HepG2 (cell line): ENCODE data around the gene MYOF. TPM values are rescaled to one million over a fixed set of nuclear protein-coding genes. Genes with fewer than 3 reads are reported as not detected.

Experiments
- ATAC-seq: fragments of 200-7000 bp; cut with Tn5 transposase; 3 replicates; pipeline ENCODE4 v1.9.1; 2020; ENCODE audit warnings: mild to moderate bottlenecking, moderate library complexity
- BruUV-seq: library from RNA; stranded (reverse); fragments of 400-500 nt; replicated peaks from 2 replicates; lab custom pipeline; 2021; lab: Mats Ljungman, UMichigan
- CTCF ChIA-PET: fragments of 300-600 bp; formaldehyde crosslinking; extraction: SDS; loops from one replicate; lab custom pipeline; 2021; ENCODE audit warnings: low total read pairs, inconsistent platforms, low intra/inter-chr PET ratio; lab: Yijun Ruan, JAX
- POLR2A ChIA-PET: fragments of 350-600 bp; sonication (Branson Sonifier 250); formaldehyde crosslinking; loops from one replicate; lab custom pipeline; 2020; ENCODE audit warnings: antibody characterized with exemption, inconsistent platforms; lab: Yijun Ruan, JAX
- DNase-seq: peaks from one replicate; pipeline ENCODE4 v3.0.0-alpha.2; 2015; ENCODE audit warnings: low spot score
- FAIRE-seq: peaks from 3 replicates; lab custom pipeline; 2011; peaks lifted over from hg19 to GRCh38; lab: Jason Lieb, UNC
- H2AFZ ChIP-seq: one replicate; pipeline ENCODE4 v1.6.1; 2011; ENCODE audit warnings: low read length, inconsistent platforms
- H3K27ac ChIP-seq: fragments of 300-600 bp; 3 replicates; pipeline ENCODE4 v1.8.0; 2011; ENCODE audit warnings: mixed run types, mild to moderate bottlenecking, mixed read lengths, low read length, inconsistent platforms; ENCODE audit not compliant: insufficient read depth; ENCODE audit errors: extremely low read length
- H3K27me3 ChIP-seq, 2 experiments: fragments of 200-600 bp in 1 of 2; 2 replicates in 1 of 2; 3 replicates in 1 of 2; pipeline versions ENCODE4 v1.6.0 to v1.8.0; 2011; ENCODE audit warnings: low read length in 2 of 2, mild to moderate bottlenecking in 2 of 2, moderate library complexity in 2 of 2, inconsistent platforms in 1 of 2; ENCODE audit not compliant: insufficient read depth in 2 of 2, control insufficient read depth in 1 of 2
- H3K36me3 ChIP-seq, 2 experiments: fragments of 200-600 bp in 1 of 2; replicated peaks in 1 of 2; 2 replicates in 1 of 2; 3 replicates in 1 of 2; pipeline versions ENCODE4 v1.5.1 to v1.8.0; 2011; ENCODE audit warnings: low read length in 2 of 2, inconsistent platforms in 1 of 2; ENCODE audit not compliant: insufficient read depth in 2 of 2, control insufficient read depth in 1 of 2
- H3K4me1 ChIP-seq: 2 replicates; pipeline ENCODE4 v1.5.1; 2012; ENCODE audit warnings: low read length, inconsistent platforms; ENCODE audit not compliant: insufficient read depth
- H3K4me2 ChIP-seq: 2 replicates; pipeline ENCODE4 v1.6.0; 2011; ENCODE audit warnings: low read depth, low read length, inconsistent platforms
- H3K4me3 ChIP-seq, 3 experiments: fragments of 200-600 bp in 1 of 3; sonication (generic), shearing (Covaris generic) in 1 of 3; replicated peaks in 1 of 3; 2 replicates each; pipeline ENCODE4 v1.5.1; 2011 to 2016; ENCODE audit warnings: low read length in 3 of 3, inconsistent platforms in 2 of 3, low read depth in 2 of 3, mild to moderate bottlenecking in 2 of 3, control low read depth in 1 of 3, mixed read lengths in 1 of 3; ENCODE audit not compliant: insufficient read depth in 1 of 3
- H3K79me2 ChIP-seq: one replicate; pipeline ENCODE4 v1.6.1; 2011; ENCODE audit warnings: low read length, inconsistent platforms; ENCODE audit not compliant: insufficient read depth
- H3K9ac ChIP-seq: 2 replicates; pipeline ENCODE4 v1.6.0; 2011; ENCODE audit warnings: mild to moderate bottlenecking, low read depth, low read length, inconsistent platforms; ENCODE audit not compliant: insufficient read depth
- H3K9me3 ChIP-seq: 2 replicates; pipeline ENCODE4 v1.5.1; 2012; ENCODE audit warnings: mild to moderate bottlenecking, low read length
- H4K20me1 ChIP-seq: 2 replicates; pipeline ENCODE4 v1.6.0; 2011; ENCODE audit warnings: inconsistent platforms, mild to moderate bottlenecking, low read length, moderate library complexity; ENCODE audit not compliant: insufficient read depth
- AHR ChIP-seq: IDR thresholded peaks from 2 replicates; pipeline ENCODE4 v1.6.1; 2018; ENCODE audit warnings: missing genetic modification reagents, missing compliant biosample characterization
- HMG20B ChIP-seq: conservative IDR thresholded peaks from 2 replicates; pipeline ENCODE4 v1.6.1; 2016; ENCODE audit warnings: missing genetic modification reagents, missing compliant biosample characterization
- KDM5A ChIP-seq: fragments of 200-600 bp; sonication (generic); IDR thresholded peaks from 2 replicates; pipeline ENCODE4 v1.7.0; 2018; ENCODE audit warnings: antibody characterized with exemption, mild to moderate bottlenecking, low read length, borderline replicate concordance
- MTA3 ChIP-seq: sonication (generic); formaldehyde crosslinking; IDR thresholded peaks from 2 replicates; pipeline ENCODE4 v1.4.0; 2020; ENCODE audit warnings: missing genetic modification reagents
- NKX3-1 ChIP-seq: sonication (generic); formaldehyde crosslinking; IDR thresholded peaks from 2 replicates; pipeline ENCODE4 v1.5.0; 2020; ENCODE audit warnings: missing genetic modification reagents
- NPAS2 ChIP-seq: sonication (generic); formaldehyde crosslinking; IDR thresholded peaks from 2 replicates; pipeline ENCODE4 v1.8.0; 2022; ENCODE audit warnings: mild to moderate bottlenecking, missing genetic modification reagents, borderline replicate concordance
- POGZ ChIP-seq: sonication (generic); formaldehyde crosslinking; IDR thresholded peaks from 2 replicates; pipeline ENCODE4 v1.4.0; 2020; ENCODE audit warnings: mild to moderate bottlenecking, missing genetic modification reagents
- TBL1XR1 ChIP-seq: fragments of 150-350 bp; IDR thresholded peaks from 2 replicates; pipeline ENCODE4 v1.6.1; 2014; ENCODE audit warnings: borderline replicate concordance, low read length; ENCODE audit not compliant: partially characterized antibody
- ZNF530 ChIP-seq: sonication (generic); formaldehyde crosslinking; IDR thresholded peaks from 2 replicates; pipeline ENCODE4 v1.5.0; 2020; ENCODE audit warnings: low read depth, mild to moderate bottlenecking, missing genetic modification reagents
- ZNF75D ChIP-seq: sonication (generic); formaldehyde crosslinking; IDR thresholded peaks from 2 replicates; pipeline ENCODE4 v1.8.1; 2023; ENCODE audit warnings: missing genetic modification reagents, mild to moderate bottlenecking, borderline replicate concordance
- WGBS: methylation state at CpG from one replicate; pipeline ENCODE4 v1.1.6; 2017; ENCODE audit warnings: low lambda C conversion rate; 5-methylcytosine and 5-hydroxymethylcytosine counted together
- in situ Hi-C: cut with HindIII; loops from 2 replicates; pipeline ENCODE4 v1.10.0; 2017; ENCODE audit warnings: low pct_unique_long_range_greater_than_20kb; ENCODE audit not compliant: extremely low pct_ligation_motif_present
- intact Hi-C: fragments of 100-400 bp; cut with micrococcal nuclease; formaldehyde crosslinking; loops from one replicate; pipeline ENCODE4 v1.10.0; 2022; ENCODE audit not compliant: unreplicated experiment
- polyA plus RNA-seq, 8 experiments: library from polyadenylated mRNA; depleted of rRNA in 3 of 8; stranded (reverse) in 7 of 8; unstranded in 1 of 8; fragments of >200 nt; fragmentation: Illumina TruSeq in 4 of 8; extraction: Trizol in 4 of 8; gene quantifications; 2 replicates each; pipeline versions ENCODE4 v1.2.1 to v1.2.3, GENCODE V29; 2011 to 2016; ENCODE audit warnings: low read depth in 4 of 8, missing spikeins in 1 of 8, mixed read lengths in 1 of 8; ENCODE audit not compliant: insufficient read depth in 1 of 8
- total RNA-seq, 5 experiments: library from RNA; depleted of rRNA; stranded (reverse); fragments of >200 nt; fragmentation: Illumina TruSeq; extraction: Trizol; gene quantifications; 2 replicates each; pipeline ENCODE4 v1.2.3, GENCODE V29; 2016; ENCODE audit warnings: low read depth in 1 of 5
- TF ChIP-seq, protein P1 (sequence below): sonication (generic); formaldehyde crosslinking; IDR thresholded peaks from 2 replicates; pipeline ENCODE4 v1.5.0; 2020; ENCODE audit warnings: missing genetic modification reagents, mild to moderate bottlenecking, borderline replicate concordance
- TF ChIP-seq, protein P2 (sequence below): sonication (generic); formaldehyde crosslinking; IDR thresholded peaks from 2 replicates; pipeline ENCODE4 v1.5.1; 2020; ENCODE audit warnings: mild to moderate bottlenecking, moderate library complexity, missing genetic modification reagents
- TF ChIP-seq, protein P3 (sequence below): sonication (generic); formaldehyde crosslinking; IDR thresholded peaks from 2 replicates; pipeline ENCODE4 v1.8.1; 2023; ENCODE audit warnings: mild to moderate bottlenecking, missing genetic modification reagents

Gene MYOF
- total and polyA plus RNA-seq, 2 of the 13 experiments (the other 11 are each of a cell fraction or from before 2014, with no cell fraction given): 0.18 to 0.42 TPM

DNA sequence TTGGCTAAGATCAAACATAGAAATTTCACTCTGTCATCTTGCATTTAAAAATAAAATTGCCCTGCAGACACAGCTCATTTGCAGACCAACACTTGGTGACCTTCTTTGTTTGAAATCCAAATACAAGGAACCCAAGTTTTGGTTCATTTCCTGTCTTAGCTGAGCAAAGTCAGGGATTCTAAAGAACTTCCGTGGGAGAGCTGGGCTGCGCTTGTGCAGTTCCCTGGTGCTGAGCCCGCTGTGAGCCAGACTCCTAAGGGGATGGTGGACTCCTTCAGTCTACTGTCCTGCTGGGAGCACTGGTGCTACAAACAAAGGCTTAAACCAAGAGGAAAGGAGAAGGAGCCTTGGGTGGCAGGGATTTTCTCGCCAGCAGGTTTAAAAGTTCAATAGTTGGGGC, 60.0 kb downstream of the MYOF start:
- BruUV-seq: no TSS peak
- H3K4me1 ChIP-seq: peaks cover 14% of the 10 kb centered on the region

More for the DNA sequence above, 60.0 kb downstream of the MYOF start:
- no peaks in the 10 kb centered on the region for H4K20me1 ChIP-seq
- ATAC-seq (no peak), FAIRE-seq (no peak)
- in situ Hi-C loops: no loop called here
- no peaks in the 10 kb centered on the region for H3K27me3 ChIP-seq
- H3K4me3 ChIP-seq: 0 out of 6 replicates have a peak overlapping the region, but pooled peaks of 1 of the 3 experiments have one; percentile 16
- no peak overlapping the region for H3K27ac ChIP-seq
- H3K9me3 ChIP-seq: no peaks in the 10 kb centered on the region
- TF ChIP-seq NPAS2 (CRISPR knock-in tag) (no peak), ZNF75D (no peak), KDM5A (no peak), NKX3-1 (CRISPR knock-in tag) (no peak), HMG20B (CRISPR knock-in tag) (no peak), ZNF530 (CRISPR knock-in tag) (no peak), TBL1XR1 (no peak), POGZ (CRISPR knock-in tag) (no peak), AHR (CRISPR knock-in tag) (no peak), MTA3 (no peak)
- TF ChIP-seq, protein P1, sequence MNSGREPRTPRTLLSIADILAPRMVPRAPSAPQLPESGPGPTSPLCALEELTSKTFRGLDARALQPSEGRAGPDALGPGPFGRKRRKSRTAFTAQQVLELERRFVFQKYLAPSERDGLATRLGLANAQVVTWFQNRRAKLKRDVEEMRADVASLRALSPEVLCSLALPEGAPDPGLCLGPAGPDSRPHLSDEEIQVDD (CRISPR knock-in tag): no peak
- TF ChIP-seq, protein P2, sequence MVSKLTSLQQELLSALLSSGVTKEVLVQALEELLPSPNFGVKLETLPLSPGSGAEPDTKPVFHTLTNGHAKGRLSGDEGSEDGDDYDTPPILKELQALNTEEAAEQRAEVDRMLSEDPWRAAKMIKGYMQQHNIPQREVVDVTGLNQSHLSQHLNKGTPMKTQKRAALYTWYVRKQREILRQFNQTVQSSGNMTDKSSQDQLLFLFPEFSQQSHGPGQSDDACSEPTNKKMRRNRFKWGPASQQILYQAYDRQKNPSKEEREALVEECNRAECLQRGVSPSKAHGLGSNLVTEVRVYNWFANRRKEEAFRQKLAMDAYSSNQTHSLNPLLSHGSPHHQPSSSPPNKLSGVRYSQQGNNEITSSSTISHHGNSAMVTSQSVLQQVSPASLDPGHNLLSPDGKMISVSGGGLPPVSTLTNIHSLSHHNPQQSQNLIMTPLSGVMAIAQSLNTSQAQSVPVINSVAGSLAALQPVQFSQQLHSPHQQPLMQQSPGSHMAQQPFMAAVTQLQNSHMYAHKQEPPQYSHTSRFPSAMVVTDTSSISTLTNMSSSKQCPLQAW (CRISPR knock-in tag): no peak
- TF ChIP-seq, protein P3, sequence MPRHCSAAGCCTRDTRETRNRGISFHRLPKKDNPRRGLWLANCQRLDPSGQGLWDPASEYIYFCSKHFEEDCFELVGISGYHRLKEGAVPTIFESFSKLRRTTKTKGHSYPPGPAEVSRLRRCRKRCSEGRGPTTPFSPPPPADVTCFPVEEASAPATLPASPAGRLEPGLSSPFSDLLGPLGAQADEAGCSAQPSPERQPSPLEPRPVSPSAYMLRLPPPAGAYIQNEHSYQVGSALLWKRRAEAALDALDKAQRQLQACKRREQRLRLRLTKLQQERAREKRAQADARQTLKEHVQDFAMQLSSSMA (CRISPR knock-in tag): no peak
- TF ChIP-seq, all 625 proteins: peak for 0
- Histone ChIP-seq H2AFZ (no peak overlapping the region), H3K79me2 (no peaks in the 10 kb centered on the region), H3K36me3 (no peaks in the 10 kb centered on the region), H3K4me2 (peak overlapping the region; percentile 42; the same call in 1 of the 2 replicates), H3K9ac (no peak overlapping the region)
- POLR2A ChIA-PET: no interaction called here
- 64% methylated on average over 4 of the region's 4 CpGs for WGBS
- intact Hi-C loops: loop anchor here (10.0 kb wide), 1 partner anchor 63 kb away; the partner anchor contains the start of gene MYOF
- DNase-seq: no peak
- CTCF ChIA-PET: no interaction called here
